Measurements from ENCODE around the gene PHF20.
"Not testable (repeated sequence)": the region's sequence is repeated elsewhere in the genome, so short reads cannot be mapped to it uniquely, and the experiment has no call there.

PHF20 gene

GRCh38 chr20:35876033-35876320, 104.2 kb downstream of the PHF20 start:
- no peak for TF ChIP-seq CTCF (IDR thresholded peaks at IDR 0.05; ENCODE audit: borderline replicate concordance, insufficient read depth, low read depth, low read length)
- H3K4me3 ChIP-seq (ENCODE audit: low read depth, low read length) = no peak overlapping the region

- no peak for TF ChIP-seq CTCF (IDR thresholded peaks at IDR 0.05; ENCODE audit: borderline replicate concordance, insufficient read depth, low read depth, low read length)
- H3K4me3 ChIP-seq (ENCODE audit: low read depth, low read length) = no peak overlapping the region
Observed at GRCh38 chr20:35877611-35878010, 105.8 kb downstream of the PHF20 start.

- H3K4me3 ChIP-seq (ENCODE audit: low read depth, low read length) = no peak overlapping the region
- TF ChIP-seq CTCF (IDR thresholded peaks at IDR 0.05; ENCODE audit: borderline replicate concordance, insufficient read depth, low read depth, low read length) = no peak
Observed at GRCh38 chr20:35878113-35878625, 106.4 kb downstream of the PHF20 start.

DNA sequence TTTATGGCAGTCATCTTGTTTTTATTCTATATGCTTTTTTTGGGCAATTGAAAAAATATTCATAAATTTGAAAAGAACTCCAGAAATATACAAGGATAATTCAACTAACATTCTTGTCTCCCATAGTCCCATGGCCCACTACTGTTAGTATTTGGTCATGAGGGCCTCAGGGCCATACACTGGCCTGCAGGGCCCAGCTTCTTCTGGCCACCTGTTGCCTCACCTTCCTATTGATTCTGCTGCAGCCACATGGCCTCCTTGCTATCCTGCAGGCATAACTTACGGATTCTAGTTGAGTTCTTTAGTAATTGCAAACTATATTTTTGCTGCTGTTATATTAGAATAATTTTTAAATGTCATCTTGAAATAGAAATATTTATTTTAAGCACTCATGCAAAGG, 109.9 kb downstream of the PHF20 start:
- H3K4me3 ChIP-seq (ENCODE audit: low read depth, low read length) = no peak overlapping the region
- no peak for TF ChIP-seq CTCF (IDR thresholded peaks at IDR 0.05; ENCODE audit: borderline replicate concordance, insufficient read depth, low read depth, low read length)

DNA sequence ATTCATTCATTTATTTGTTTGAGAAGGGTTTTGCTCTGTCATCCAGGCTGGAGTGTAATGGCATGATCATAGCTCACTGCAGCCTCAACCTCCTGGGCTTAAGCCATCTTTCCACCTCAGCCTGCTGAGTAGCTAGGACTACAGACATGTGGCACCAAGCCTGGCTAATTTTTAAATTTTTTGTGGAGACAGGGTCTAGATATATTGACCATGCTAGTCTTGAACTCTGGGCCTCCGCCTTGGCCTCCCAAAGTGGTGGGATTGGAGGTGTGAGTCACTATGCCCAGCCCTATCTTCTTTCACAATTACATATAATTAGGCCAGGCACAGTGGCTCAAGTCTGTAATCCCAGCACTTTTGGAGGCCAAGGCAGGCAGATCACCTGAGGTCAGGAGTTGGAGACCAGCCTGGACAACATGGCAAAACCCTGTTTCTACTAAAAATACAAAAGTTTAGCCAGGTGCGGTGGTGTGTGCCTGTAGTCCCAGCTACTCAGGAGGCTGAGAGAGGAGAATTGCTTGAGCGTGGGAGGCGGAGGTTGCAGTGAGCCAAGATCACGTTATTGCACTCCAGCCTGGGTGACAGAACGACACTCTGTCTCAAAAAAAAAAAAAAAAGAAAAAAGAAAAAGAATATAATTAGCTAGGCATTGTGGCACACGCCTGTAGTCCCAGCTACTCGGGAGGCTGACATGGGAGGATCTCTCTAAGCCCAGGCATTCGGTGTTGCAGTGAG, 110.8 kb downstream of the PHF20 start:
- not testable (repeated sequence) for H3K4me3 ChIP-seq (ENCODE audit: low read depth, low read length)

DNA sequence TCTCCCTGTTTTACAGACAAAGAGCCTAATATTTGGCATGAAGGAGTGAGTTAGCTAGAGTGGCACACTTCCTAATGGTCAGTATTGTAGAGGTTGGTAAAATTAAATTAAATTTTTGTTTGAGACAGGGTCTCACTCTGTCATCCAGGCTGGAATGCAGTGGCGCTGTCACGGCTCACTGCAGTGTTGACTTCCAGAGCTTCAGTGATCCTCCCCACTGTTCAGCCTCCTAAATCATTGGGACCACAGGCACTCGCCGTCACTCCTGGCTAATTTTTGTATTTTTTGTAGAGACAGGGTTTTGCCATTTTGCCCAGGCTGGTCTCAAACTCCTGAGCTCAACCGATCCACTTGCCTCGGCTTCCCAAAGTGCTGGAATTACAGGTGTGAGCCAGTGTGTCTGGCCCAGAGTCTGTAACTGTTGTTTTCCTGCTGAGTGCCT, 111.5 kb downstream of the PHF20 start:
- H3K4me3 ChIP-seq (ENCODE audit: low read depth, low read length) = no peak overlapping the region
- TF ChIP-seq CTCF (IDR thresholded peaks at IDR 0.05; ENCODE audit: borderline replicate concordance, insufficient read depth, low read depth, low read length) = no peak

DNA sequence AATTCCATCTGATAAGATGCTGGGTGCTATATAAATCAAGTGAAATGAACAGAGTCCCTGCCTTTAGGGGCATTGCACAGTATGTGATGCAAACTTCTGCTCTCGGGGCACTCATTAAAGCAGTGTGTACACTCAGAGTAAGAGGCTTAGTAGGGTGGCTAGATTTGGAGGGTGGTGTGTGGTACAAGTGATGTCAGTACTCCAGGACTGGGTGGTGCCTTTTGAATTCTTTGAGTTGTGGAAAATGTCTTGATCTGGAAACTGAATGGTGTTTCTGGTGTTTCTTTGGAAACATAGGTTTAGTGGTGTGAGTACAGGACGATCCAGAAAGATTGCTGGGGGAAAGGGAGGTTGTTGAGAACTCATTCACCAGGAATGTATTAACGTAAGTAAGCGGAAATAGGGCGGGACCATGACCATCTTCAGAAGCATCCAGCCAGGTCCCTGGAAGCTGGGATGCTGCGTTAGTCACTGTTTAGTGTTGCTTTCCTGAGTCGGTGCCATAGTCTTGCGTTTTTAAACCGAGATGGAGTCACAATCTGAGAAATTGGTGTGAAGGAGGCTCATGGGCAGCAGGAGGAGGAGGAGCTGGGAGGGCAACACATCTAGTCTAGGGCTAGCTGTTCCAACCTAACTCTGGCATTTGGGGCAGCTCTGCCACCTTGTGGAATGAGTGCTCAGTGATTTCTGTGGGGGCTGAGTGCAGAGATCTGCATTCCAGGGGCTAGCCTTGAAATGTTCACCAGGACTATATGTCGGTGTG, 112.1 kb downstream of the PHF20 start:
- H3K4me3 ChIP-seq (ENCODE audit: low read depth, low read length) = no peak overlapping the region
- peak; percentile 67 for TF ChIP-seq CTCF (IDR thresholded peaks at IDR 0.05; ENCODE audit: borderline replicate concordance, insufficient read depth, low read depth, low read length)
